HepG2 (cell line): ENCODE measurements around the gene ARSB. TPM values are rescaled to one million over a fixed set of nuclear protein-coding genes. Genes with fewer than 3 reads are reported as not detected.

ENCODE experiments used
- AGO2 ChIP-seq: fragments of 200-400 bp; formaldehyde crosslinking; optimal IDR thresholded peaks from 2 replicates; pipeline ENCODE3; 2017; ENCODE audit warnings: mild to moderate bottlenecking, low read depth, low read length, moderate library complexity
- BCLAF1 ChIP-seq: fragments of 450-650 bp; IDR thresholded peaks from 2 replicates; pipeline ENCODE4 v1.6.1; 2017; ENCODE audit warnings: mild to moderate bottlenecking
- GATA4 ChIP-seq: sonication (generic); IDR thresholded peaks from 2 replicates; pipeline ENCODE4 v1.6.1; 2016; ENCODE audit warnings: antibody characterized with exemption, low read depth, borderline replicate concordance
- POGK ChIP-seq: sonication (generic); formaldehyde crosslinking; conservative IDR thresholded peaks from 2 replicates; pipeline ENCODE4 v1.8.0; 2022; ENCODE audit warnings: mild to moderate bottlenecking, moderate library complexity, missing genetic modification reagents
- TEAD2 ChIP-seq: sonication (generic); formaldehyde crosslinking; IDR thresholded peaks from 2 replicates; pipeline ENCODE4 v1.9.0; 2021; ENCODE audit warnings: missing genetic modification reagents
- TP53 ChIP-seq: sonication (generic); formaldehyde crosslinking; conservative IDR thresholded peaks from 2 replicates; pipeline ENCODE4 v1.4.0; 2020; ENCODE audit warnings: missing genetic modification reagents
- ZBTB26 ChIP-seq: IDR thresholded peaks from 2 replicates; pipeline ENCODE4 v1.6.1; 2016; ENCODE audit warnings: missing compliant biosample characterization, missing genetic modification reagents, borderline replicate concordance
- ZFP36L2 ChIP-seq: sonication (generic); formaldehyde crosslinking; IDR thresholded peaks from 2 replicates; pipeline ENCODE4 v1.4.0; 2020; ENCODE audit warnings: missing genetic modification reagents
- ZNF10 ChIP-seq: sonication (generic); formaldehyde crosslinking; IDR thresholded peaks from 2 replicates; pipeline ENCODE4 v1.4.0; 2020; ENCODE audit warnings: mild to moderate bottlenecking, low read depth, missing genetic modification reagents, borderline replicate concordance
- ZNF230 ChIP-seq: sonication (generic); formaldehyde crosslinking; IDR thresholded peaks from 2 replicates; pipeline ENCODE4 v1.4.0; 2020; ENCODE audit warnings: mild to moderate bottlenecking, missing genetic modification reagents
- ZNF276 ChIP-seq: sonication (generic); formaldehyde crosslinking; IDR thresholded peaks from 2 replicates; pipeline ENCODE4 v1.4.0; 2020; ENCODE audit warnings: mild to moderate bottlenecking, low read depth, missing genetic modification reagents
- ZNF44 ChIP-seq: sonication (generic); formaldehyde crosslinking; IDR thresholded peaks from 2 replicates; pipeline ENCODE4 v1.5.1; 2020; ENCODE audit warnings: mild to moderate bottlenecking, missing genetic modification reagents
- ZNF549 ChIP-seq: sonication (generic); formaldehyde crosslinking; IDR thresholded peaks from 2 replicates; pipeline ENCODE4 v1.5.0; 2020; ENCODE audit warnings: missing genetic modification reagents
- ZNF574 ChIP-seq: sonication (generic); formaldehyde crosslinking; IDR thresholded peaks from 2 replicates; pipeline ENCODE4 v1.4.0; 2020; ENCODE audit warnings: missing genetic modification reagents
- polyA plus RNA-seq, 8 experiments: library from polyadenylated mRNA; depleted of rRNA in 3 of 8; stranded (reverse) in 7 of 8; unstranded in 1 of 8; fragments of >200 nt; fragmentation: Illumina TruSeq in 4 of 8; extraction: Trizol in 4 of 8; gene quantifications; 2 replicates each; pipeline versions ENCODE4 v1.2.1 to v1.2.3, GENCODE V29; 2011 to 2016; ENCODE audit warnings: low read depth in 4 of 8, missing spikeins in 1 of 8, mixed read lengths in 1 of 8; ENCODE audit not compliant: insufficient read depth in 1 of 8
- total RNA-seq, 5 experiments: library from RNA; depleted of rRNA; stranded (reverse); fragments of >200 nt; fragmentation: Illumina TruSeq; extraction: Trizol; gene quantifications; 2 replicates each; pipeline ENCODE4 v1.2.3, GENCODE V29; 2016; ENCODE audit warnings: low read depth in 1 of 5

Gene ARSB
- total and polyA plus RNA-seq, 2 of the 13 experiments (the other 11 are each of a cell fraction or from before 2014, with no cell fraction given), result 52.6 to 66.4 TPM

GRCh38 chr5:78727786-78728761 lies 257.0 kb downstream of the ARSB start (continued):
- TF ChIP-seq ZBTB26 (CRISPR knock-in tag) (0 out of 2 replicates have a peak, but pooled peaks have one; percentile 27), GATA4 (no peak), TEAD2 (no peak), ZNF549 (CRISPR knock-in tag) (no peak), ZFP36L2 (CRISPR knock-in tag) (no peak), ZNF574 (CRISPR knock-in tag) (no peak), ZNF10 (no peak), POGK (no peak), ZNF230 (CRISPR knock-in tag) (no peak), ZNF44 (CRISPR knock-in tag) (peak; percentile 62; the same call in 1 of the 2 replicates), ZNF276 (CRISPR knock-in tag) (no peak), TP53 (no peak), AGO2 (no peak), BCLAF1 (no peak)
